Muscle layer of duodenum (tissue), 2 donors: ENCODE results near the gene HIP1R.
"Not testable (repeated sequence)": the region's sequence is repeated elsewhere in the genome, so short reads cannot be mapped to it uniquely, and the experiment has no call there.

Experiments used
- H3K27ac ChIP-seq: one replicate; pipeline ENCODE4 v1.7.0; 2013; ENCODE audit warnings: mild to moderate bottlenecking, low read length
- H3K27me3 ChIP-seq: one replicate; pipeline ENCODE4 v1.7.0; 2013; ENCODE audit warnings: low read depth, mild to moderate bottlenecking, control low read depth, low read length
- H3K36me3 ChIP-seq, 2 donors: one replicate each; pipeline ENCODE4 v1.7.0; 2013; ENCODE audit warnings: low read length in 2 of 2, control low read depth in 1 of 2, mild to moderate bottlenecking in 1 of 2; ENCODE audit not compliant: insufficient read depth in 2 of 2, control insufficient read depth in 1 of 2
- H3K4me1 ChIP-seq, 2 donors: one replicate each; pipeline ENCODE4 v1.7.0; 2013; ENCODE audit warnings: low read length in 2 of 2, mild to moderate bottlenecking in 2 of 2, control low read depth in 1 of 2, moderate library complexity in 1 of 2; ENCODE audit not compliant: insufficient read depth in 2 of 2, control insufficient read depth in 1 of 2
- H3K4me3 ChIP-seq, 2 donors: one replicate each; pipeline ENCODE4 v1.7.0; 2013; ENCODE audit warnings: low read length in 2 of 2, low read depth in 1 of 2, mild to moderate bottlenecking in 1 of 2
- H3K9me3 ChIP-seq, 2 donors: one replicate each; pipeline ENCODE4 v1.7.0; 2013; ENCODE audit warnings: low read length in 2 of 2, control low read depth in 1 of 2, mild to moderate bottlenecking in 1 of 2; ENCODE audit not compliant: control insufficient read depth in 1 of 2
- donor health status: healthy.

HIP1R gene

DNA sequence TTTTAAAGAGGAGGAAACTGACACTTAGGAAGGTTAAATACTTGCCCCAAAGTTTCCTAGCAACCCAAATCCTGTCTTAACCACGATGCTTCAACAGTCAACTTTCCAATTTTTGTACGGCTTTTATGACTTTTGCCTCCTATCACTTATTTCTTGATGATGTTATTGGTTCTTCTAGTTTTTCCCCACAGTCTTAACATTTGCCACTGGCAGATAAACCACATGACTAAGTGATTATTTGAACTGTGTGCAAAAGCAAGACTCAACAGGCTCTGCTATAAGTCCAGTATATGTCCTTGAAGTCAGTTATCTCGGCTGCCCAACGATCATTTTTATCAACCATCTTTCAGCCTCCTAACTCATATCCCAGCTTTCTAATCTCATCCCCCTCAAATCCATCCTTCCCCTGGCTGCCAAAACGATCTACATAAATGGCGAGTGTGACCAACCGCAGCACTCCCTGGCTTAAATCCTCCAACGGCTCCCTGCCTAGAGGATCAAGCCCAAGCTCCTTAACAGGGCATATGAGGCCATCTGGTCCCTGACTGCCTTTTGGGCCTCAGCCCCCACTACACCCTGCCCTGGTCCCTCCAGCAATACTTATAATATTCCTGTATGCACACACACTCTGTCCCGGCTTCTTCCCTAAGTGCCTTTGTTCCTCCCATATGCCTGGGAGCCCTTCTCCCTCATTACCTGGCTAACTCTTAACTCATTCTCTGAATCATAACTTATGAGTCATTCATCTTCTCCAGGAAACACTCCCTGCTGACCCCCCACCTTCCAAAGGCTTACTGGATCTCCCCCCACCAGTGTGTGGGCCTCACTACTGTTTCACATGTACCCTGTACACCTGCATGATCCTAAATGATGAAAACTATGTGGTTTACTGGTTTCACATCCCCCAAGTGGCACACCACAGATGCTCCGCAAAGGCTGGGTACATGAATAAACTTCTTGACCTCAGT is 51.9 kb downstream of the HIP1R start:
- Histone ChIP-seq H3K4me3 (no peak overlapping the region), H3K27me3 (no peaks in the 10 kb centered on the region), H3K27ac (peak overlapping the region; percentile 76), H3K36me3 (no peaks in the 10 kb centered on the region), H3K9me3 (no peaks in the 10 kb centered on the region), H3K4me1 (peaks cover 48 to 50% of the 10 kb centered on the region in 2 donors)

DNA sequence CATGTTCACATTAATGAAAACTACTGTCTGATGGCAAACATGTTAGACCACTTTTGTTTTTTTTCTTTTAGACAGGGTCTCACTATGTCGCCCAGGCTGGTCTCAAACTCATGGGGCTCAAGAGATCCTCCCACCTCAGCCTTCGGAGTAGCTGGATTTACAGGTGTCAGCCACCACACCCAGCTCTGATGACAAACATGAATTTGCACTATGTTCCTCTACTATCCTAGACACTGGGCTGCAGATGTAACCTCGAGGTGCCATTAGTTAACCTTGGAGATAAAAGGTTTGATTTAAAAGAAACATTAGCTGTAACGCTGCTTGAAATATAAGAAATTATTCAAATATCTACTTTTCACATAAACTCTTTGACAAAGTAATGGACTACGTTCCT is 52.6 kb downstream of the HIP1R start:
- H3K27ac ChIP-seq = peak overlapping the region; percentile 76
- no peaks in the 10 kb centered on the region for H3K27me3 ChIP-seq
- H3K4me1 ChIP-seq = peaks cover 52 to 53% of the 10 kb centered on the region in 2 donors
- H3K9me3 ChIP-seq = no peaks in the 10 kb centered on the region
- H3K36me3 ChIP-seq = no peaks in the 10 kb centered on the region
- H3K4me3 ChIP-seq = peak overlapping the region in 1 of 2 donors; percentile 28

DNA sequence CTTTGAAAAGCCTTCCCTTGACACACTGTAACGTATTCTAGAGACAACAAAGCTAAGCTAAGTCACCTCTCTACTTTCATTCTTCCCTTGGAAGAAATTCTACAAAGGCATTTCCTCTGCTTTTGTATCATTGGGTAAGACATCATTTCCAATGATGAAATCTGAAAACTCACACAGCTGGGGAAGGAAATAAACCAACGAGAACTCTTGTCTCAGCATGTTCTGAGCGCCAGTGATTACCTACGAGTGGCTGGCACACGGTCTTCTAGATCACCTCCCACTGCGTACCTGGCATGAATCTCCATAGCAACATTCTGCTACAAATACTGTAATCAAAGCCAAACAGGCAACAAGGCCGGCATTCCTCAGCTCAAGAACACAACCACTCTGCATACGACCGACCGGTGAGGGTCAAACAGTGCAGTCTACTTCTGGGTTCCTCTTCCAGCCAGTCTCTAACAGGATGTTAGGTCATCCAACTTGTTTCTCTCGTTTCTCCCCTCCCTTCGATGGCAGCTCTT is 53.0 kb downstream of the HIP1R start:
- H3K27me3 ChIP-seq = no peaks in the 10 kb centered on the region
- peak overlapping the region; percentile 3 to 28 for H3K4me3 ChIP-seq
- H3K27ac ChIP-seq = peak overlapping the region; percentile 76
- H3K36me3 ChIP-seq = no peaks in the 10 kb centered on the region
- H3K9me3 ChIP-seq = no peaks in the 10 kb centered on the region
- H3K4me1 ChIP-seq = peaks cover 48 to 55% of the 10 kb centered on the region in 2 donors

DNA sequence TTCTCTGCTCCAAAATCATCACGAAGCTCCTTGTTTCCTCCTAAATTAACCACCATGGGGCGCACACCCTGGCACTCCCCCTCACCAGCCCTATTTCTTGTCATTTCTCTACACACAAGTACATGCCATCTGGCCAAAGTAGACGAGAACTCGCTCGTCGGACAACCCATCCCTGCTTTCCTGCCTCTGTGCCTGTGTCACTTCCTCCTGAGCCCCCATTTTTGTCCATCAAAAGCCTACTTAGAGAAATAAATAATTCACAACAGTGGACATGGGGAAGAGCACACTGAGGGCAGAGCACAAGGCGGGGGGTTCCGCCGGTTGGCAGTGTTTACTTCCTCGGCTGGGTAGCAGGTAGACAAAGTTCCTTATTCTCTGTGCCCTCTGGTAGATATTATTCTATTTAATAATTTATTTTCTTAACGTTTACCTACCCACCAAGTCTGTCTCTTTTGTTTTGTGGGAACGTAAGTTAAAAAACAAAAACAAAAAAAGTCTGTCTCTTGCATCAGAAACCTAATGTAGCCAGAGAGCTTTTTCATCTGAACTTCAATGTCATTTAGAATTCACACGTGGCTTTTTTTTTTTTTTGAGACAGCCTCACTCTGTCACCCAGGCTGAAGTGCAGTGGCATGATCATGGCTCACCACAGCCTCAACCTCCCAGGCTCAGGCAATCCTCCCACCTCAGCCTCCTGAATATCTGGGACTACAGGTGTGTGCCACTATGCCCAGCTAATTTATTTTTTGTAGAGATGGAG is 54.7 kb downstream of the HIP1R start:
- Histone ChIP-seq H3K27me3 (no peaks in the 10 kb centered on the region), H3K9me3 (no peaks in the 10 kb centered on the region), H3K4me1 (peaks cover 42 to 62% of the 10 kb centered on the region in 2 donors), H3K36me3 (no peaks in the 10 kb centered on the region), H3K4me3 (no peak overlapping the region), H3K27ac (no peak overlapping the region)

DNA sequence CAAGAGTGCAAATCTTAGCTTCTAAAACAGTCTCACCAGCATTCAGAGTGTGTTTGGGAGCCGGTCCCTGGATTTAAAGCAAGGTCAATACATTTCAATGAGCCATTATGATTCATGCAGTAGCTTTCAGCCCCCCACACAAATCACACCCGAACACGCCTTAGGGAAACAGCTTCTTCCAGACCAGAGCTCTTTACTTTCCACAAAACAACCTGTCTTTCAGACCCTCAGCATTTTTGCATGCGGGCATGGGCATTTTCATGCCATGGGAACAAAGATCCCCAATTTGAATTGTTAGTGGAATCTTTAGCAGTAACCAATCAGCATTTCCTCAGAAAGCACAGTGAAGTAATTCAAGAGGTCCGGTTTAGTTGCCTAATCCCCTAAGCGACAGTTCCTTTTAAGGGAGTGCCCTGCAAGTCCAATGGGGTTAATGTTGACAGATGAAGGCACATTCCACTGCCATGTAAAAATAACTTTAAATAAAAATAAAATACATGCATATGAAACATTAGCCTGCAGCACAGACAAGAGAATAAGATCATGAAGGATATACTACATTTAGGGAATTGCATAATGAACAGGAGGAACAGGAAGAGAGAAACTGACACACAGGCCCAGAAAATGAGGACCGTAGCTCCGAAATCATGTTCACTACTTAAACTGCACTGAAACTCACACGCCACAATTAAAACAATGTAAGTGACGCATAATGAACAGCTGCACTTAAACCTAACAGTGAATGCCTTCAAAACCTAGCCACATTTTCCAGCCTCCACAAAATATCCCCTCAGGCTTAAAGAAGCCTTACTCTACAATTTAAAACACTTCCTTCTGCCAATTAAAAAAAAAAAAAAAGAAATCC is 56.6 kb downstream of the HIP1R start:
- H3K27ac ChIP-seq = peak overlapping the region; percentile 56
- H3K4me1 ChIP-seq = peaks cover 37 to 58% of the 10 kb centered on the region in 2 donors

DNA sequence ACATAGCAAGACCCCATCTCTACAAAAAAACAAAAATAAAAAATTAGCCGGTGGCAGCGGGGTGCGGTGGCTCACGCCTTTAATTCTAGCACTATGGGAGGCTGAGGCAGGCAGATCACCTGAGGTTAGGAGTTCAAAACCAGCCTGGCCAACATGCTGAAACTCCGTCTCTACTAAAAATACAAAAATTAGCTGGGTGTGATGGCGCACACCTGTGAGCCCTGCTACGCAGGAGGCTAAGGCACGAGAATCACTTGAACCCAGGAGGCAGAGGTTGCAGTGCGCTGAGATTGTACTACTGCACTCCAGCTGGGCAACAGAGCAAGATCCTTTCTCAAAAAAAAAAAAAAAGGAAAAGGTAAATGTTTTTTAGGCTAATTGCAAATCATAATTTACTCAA is 57.5 kb downstream of the HIP1R start:
- not testable (repeated sequence) for H3K36me3 ChIP-seq, H3K27ac ChIP-seq, H3K4me3 ChIP-seq, H3K27me3 ChIP-seq, H3K9me3 ChIP-seq
- peaks cover 30 to 49% of the 10 kb centered on the region in 2 donors for H3K4me1 ChIP-seq

More for the DNA sequence above, 56.6 kb downstream of the HIP1R start:
- Histone ChIP-seq H3K36me3 (no peaks in the 10 kb centered on the region), H3K9me3 (no peaks in the 10 kb centered on the region), H3K27me3 (no peaks in the 10 kb centered on the region), H3K4me3 (peak overlapping the region; percentile 9 to 42)

DNA sequence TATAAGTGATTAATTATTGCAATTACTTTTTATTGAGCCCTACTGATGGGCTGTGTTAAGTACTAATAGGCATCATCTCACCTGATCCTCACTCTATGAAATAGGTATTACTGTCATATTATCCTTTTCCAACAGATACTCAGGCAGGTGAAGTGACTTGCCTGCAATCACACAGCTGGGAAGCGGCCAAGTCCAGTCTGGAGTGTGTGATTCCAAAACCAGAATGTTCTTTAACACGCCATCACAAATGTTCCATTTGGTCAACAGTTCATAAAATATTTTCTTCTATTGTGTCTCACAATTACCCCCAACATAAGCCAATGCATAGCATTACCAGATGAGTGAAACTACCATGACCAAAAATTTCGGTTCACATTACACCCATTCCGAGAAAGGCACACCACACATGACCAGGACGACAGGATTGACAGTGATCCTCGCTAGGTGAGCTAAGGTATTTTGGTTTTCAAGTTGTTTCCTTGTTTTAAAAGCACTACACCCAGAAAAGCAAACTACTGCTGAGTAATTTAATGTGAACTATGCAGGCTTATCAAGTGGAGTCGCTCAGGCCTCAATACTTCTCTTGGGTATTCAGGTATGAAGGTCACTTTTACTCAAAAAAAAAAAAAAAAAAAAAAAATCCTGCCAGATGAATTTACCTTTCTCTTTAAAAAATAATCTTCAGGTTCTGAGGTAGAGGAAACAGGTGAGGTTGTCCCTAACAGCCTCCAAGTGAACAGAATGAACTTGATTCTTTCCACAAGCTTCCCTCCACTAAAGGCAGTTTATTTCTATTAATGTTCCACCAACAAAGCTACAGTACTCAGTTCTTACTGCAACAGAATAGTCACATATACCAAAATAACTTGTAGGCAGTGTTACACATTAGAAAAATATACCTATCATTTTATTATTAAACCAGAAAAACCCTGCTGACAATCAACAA is 58.2 kb downstream of the HIP1R start:
- no peaks in the 10 kb centered on the region for H3K36me3 ChIP-seq
- H3K27me3 ChIP-seq = no peaks in the 10 kb centered on the region
- H3K4me3 ChIP-seq = peak overlapping the region in 1 of 2 donors; percentile 83
- H3K4me1 ChIP-seq = peaks cover 22 to 44% of the 10 kb centered on the region in 2 donors
- peak overlapping the region; percentile 96 for H3K27ac ChIP-seq
- H3K9me3 ChIP-seq = no peaks in the 10 kb centered on the region

DNA sequence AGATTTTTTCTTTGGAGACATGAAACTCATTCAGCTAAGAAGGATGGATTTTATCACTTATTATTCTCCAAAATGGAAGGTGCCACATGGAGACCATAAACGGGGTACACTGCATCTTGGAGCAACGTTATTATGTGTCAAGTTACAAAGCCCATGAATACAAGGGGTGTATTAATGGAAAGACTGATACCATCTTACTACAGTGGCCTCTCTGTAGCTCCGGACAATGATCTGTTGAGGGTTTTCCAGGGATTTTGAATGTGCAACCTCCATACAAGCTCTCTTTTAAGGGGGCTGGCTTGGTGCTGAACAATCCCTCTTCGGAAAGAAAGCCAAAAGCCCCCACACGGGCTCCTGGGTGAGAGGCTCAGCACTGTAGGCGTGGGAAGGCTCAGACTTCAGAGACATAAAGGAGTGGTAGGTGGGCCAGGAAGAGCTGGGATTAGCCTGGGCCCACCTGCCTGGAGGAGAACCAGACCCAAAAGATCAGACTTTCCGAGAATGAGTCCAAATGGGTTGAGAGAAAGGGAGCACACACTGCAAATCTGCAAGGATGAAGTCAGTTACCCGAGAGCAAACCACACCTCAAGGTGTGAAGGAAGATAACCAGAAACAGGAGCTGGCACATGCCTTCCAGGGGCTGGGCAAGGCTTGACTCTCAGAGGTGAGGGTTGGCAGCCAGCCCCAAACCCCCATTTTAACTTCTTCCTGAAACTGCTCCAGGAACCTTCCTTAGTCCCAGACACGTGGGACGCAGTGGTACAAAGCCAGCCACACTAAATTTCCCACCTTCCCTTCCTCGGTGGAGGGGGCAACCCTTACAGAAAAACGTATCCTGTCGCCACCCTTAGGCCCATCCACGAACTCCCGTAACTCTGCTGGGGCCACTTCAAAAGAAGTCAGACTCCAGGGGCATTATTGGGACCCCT is 59.2 kb downstream of the HIP1R start:
- Histone ChIP-seq H3K4me1 (peaks cover 16 to 36% of the 10 kb centered on the region in 2 donors), H3K27ac (peak overlapping the region; percentile 96), H3K4me3 (peak overlapping the region; percentile 66 to 83), H3K36me3 (no peaks in the 10 kb centered on the region), H3K27me3 (no peaks in the 10 kb centered on the region), H3K9me3 (no peaks in the 10 kb centered on the region)

DNA sequence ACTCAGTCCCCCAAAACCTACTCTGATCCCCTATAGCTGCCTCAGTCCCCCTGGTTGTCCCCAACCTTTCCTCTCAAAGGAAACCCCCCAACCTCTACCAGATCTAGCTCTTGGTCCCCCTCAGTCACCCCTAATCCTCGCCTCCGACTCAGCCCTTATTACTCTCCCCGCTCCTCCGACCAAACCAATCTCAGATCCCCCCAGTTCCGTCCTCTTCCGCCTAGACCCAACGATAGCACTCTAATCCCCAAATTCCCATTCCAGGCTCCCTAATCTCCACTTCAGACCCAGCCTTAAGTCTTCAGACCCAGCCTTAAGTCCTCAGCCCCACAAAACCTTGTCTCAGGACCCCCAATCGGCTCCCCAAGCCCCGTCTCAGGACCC is 60.1 kb downstream of the HIP1R start:
- H3K4me3 ChIP-seq = peak overlapping the region; percentile 66 to 83
- H3K27ac ChIP-seq = peak overlapping the region; percentile 96
- H3K9me3 ChIP-seq = no peaks in the 10 kb centered on the region
- H3K27me3 ChIP-seq = no peaks in the 10 kb centered on the region
- H3K4me1 ChIP-seq = peaks cover 16 to 36% of the 10 kb centered on the region in 2 donors
- no peaks in the 10 kb centered on the region for H3K36me3 ChIP-seq
